CD14-positive monocyte (primary cell): ENCODE data around the gene NLGN4Y. TPM values are rescaled to one million over a fixed set of nuclear protein-coding genes. Genes with fewer than 3 reads are reported as not detected.

Experiments
- DNase-seq, 3 donors: peaks; one replicate each; pipeline ENCODE4 v3.0.0-alpha.2; 2011 to 2022
- H2AFZ ChIP-seq: 2 replicates; pipeline ENCODE4 v1.6.0; 2012; ENCODE audit warnings: mild to moderate bottlenecking, low read depth, low read length, inconsistent platforms; ENCODE audit not compliant: insufficient read depth, poor library complexity, severe bottlenecking
- H3K27ac ChIP-seq, 2 donors: 1 replicate in 1 of 2; 2 replicates in 1 of 2; pipeline ENCODE4 v1.5.1; 2012 to 2013; ENCODE audit warnings: low read length in 2 of 2, control low read depth in 1 of 2, inconsistent platforms in 1 of 2, low read depth in 1 of 2, mild to moderate bottlenecking in 1 of 2
- H3K27me3 ChIP-seq, 2 donors: one replicate each; pipeline versions ENCODE4 v1.6.0 to v1.6.1; 2011 to 2013; ENCODE audit warnings: low read length in 2 of 2; ENCODE audit not compliant: control insufficient read depth in 2 of 2, insufficient read depth in 2 of 2
- H3K36me3 ChIP-seq, 2 donors: replicated peaks in 1 of 2; 1 replicate in 1 of 2; 2 replicates in 1 of 2; pipeline versions ENCODE4 v1.5.1 to v1.6.1; 2012 to 2013; ENCODE audit warnings: low read length in 2 of 2, control low read depth in 1 of 2, inconsistent platforms in 1 of 2, mild to moderate bottlenecking in 1 of 2; ENCODE audit not compliant: insufficient read depth in 2 of 2, control insufficient read depth in 1 of 2
- H3K4me1 ChIP-seq, 2 donors: 1 replicate in 1 of 2; 2 replicates in 1 of 2; pipeline versions ENCODE4 v1.5.1 to v1.6.1; 2012 to 2013; ENCODE audit warnings: low read length in 2 of 2, control low read depth in 1 of 2, inconsistent platforms in 1 of 2, mild to moderate bottlenecking in 1 of 2, moderate library complexity in 1 of 2; ENCODE audit not compliant: insufficient read depth in 2 of 2, control insufficient read depth in 1 of 2
- H3K4me2 ChIP-seq: replicated peaks from 2 replicates; pipeline ENCODE3; 2012; ENCODE audit warnings: low read length, moderate library complexity, mild to moderate bottlenecking; ENCODE audit not compliant: poor library complexity, severe bottlenecking; ENCODE audit errors: extremely low read depth
- H3K4me3 ChIP-seq, 3 experiments: fragments of 200-600 bp in 1 of 3; sonication (generic) in 1 of 3; replicated peaks in 1 of 3; 1 replicate in 2 of 3; 2 replicates in 1 of 3; pipeline ENCODE4 v1.5.1; 2011 to 2013; ENCODE audit warnings: low read length in 3 of 3, mild to moderate bottlenecking in 3 of 3, control low read depth in 2 of 3, low read depth in 2 of 3, inconsistent platforms in 1 of 3, moderate library complexity in 1 of 3
- H3K79me2 ChIP-seq: 2 replicates; pipeline ENCODE4 v1.6.0; 2012; ENCODE audit warnings: mild to moderate bottlenecking, control low read depth, inconsistent platforms, low read length, moderate library complexity; ENCODE audit not compliant: insufficient read depth
- H3K9ac ChIP-seq: 2 replicates; pipeline ENCODE4 v1.6.0; 2017; ENCODE audit warnings: low read length, mild to moderate bottlenecking; ENCODE audit not compliant: insufficient read depth, poor library complexity, severe bottlenecking
- H3K9me3 ChIP-seq, 2 donors: replicated peaks in 1 of 2; 1 replicate in 1 of 2; 2 replicates in 1 of 2; pipeline versions ENCODE4 v1.5.1 to v1.6.1; 2012 to 2013; ENCODE audit warnings: low read length in 2 of 2, control low read depth in 1 of 2; ENCODE audit not compliant: control insufficient read depth in 1 of 2, insufficient read depth in 1 of 2
- H4K20me1 ChIP-seq: 2 replicates; pipeline ENCODE4 v1.6.0; 2012; ENCODE audit warnings: mild to moderate bottlenecking, low read length, control low read depth, moderate library complexity; ENCODE audit not compliant: insufficient read depth
- H3K27ac Mint-ChIP-seq, 7 donors: one replicate each; pipeline ENCODE4 v1.8.0; 2020; ENCODE audit warnings: mild to moderate bottlenecking in 7 of 7, mixed read lengths in 7 of 7, moderate library complexity in 6 of 7, inconsistent platforms in 2 of 7
- H3K27me3 Mint-ChIP-seq, 3 donors: one replicate each; pipeline ENCODE4 v1.8.0; 2021 to 2022; ENCODE audit warnings: low read depth in 3 of 3, mild to moderate bottlenecking in 3 of 3, mixed read lengths in 3 of 3, moderate library complexity in 3 of 3, inconsistent platforms in 1 of 3
- H3K36me3 Mint-ChIP-seq, 2 donors: one replicate each; pipeline ENCODE4 v1.8.0; 2020; ENCODE audit warnings: mixed read lengths in 2 of 2, inconsistent platforms in 1 of 2, mild to moderate bottlenecking in 1 of 2
- H3K4me1 Mint-ChIP-seq: one replicate; pipeline ENCODE4 v1.8.0; 2020; ENCODE audit warnings: mild to moderate bottlenecking, mixed read lengths
- H3K4me3 Mint-ChIP-seq, 2 donors: one replicate each; pipeline ENCODE4 v1.8.0; 2020; ENCODE audit warnings: mild to moderate bottlenecking in 2 of 2, mixed read lengths in 2 of 2, moderate library complexity in 1 of 2
- H3K9me3 Mint-ChIP-seq, 7 donors: one replicate each; pipeline ENCODE4 v1.8.0; 2020 to 2022; ENCODE audit warnings: mixed read lengths in 7 of 7, mild to moderate bottlenecking in 6 of 7, moderate library complexity in 6 of 7, inconsistent platforms in 2 of 7
- WGBS: methylation state at CpG from one replicate; pipeline ENCODE4 v1.1.5; 2013; ENCODE audit warnings: missing lambda C conversion rate; ENCODE audit not compliant: insufficient coverage; 5-methylcytosine and 5-hydroxymethylcytosine counted together
- intact Hi-C, 2 donors: fragments of 100-400 bp; cut with micrococcal nuclease; formaldehyde crosslinking; loops; one replicate each; pipeline versions ENCODE4 v1.15.0 to v1.15.1; 2023
- polyA plus RNA-seq, 3 donors: library from polyadenylated mRNA; depleted of rRNA in 1 of 3; unstranded in 2 of 3; stranded (reverse) in 1 of 3; fragments of 300-500 nt in 2 of 3; fragments of >200 nt in 1 of 3; fragmentation: Illumina TruSeq in 2 of 3; gene quantifications; 1 replicate in 2 of 3; 2 replicates in 1 of 3; pipeline ENCODE4 v1.2.3, GENCODE V29; 2012 to 2021
- TF ChIP-seq, protein P1 (sequence below): fragments of 200-600 bp; IDR thresholded peaks from one replicate; pipeline ENCODE4 v1.8.0; 2022; ENCODE audit warnings: antibody characterized with exemption, mild to moderate bottlenecking

Gene NLGN4Y
- polyA plus RNA-seq, 3 donors = not detected

DNA sequence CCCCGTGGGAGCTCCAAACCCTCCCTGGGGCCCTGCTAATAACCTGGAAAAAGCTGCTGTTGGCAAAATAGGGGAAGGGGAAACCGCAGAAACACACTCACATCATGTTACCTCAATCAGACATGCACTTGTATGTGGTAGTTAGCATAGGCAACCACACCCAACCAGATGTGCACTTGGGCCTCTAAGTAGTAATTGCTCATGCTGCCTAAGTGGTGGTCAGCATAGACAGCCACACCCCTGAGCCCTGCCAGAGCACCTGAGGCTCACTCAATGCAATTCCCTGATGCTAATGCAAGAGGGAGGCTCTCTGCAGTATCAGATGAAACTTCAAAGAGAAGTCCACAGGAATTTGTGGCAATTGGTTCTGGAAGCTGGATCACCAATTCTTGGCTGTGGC is 301.4 kb downstream of the NLGN4Y start:
- H3K4me1 Mint-ChIP-seq = no peaks in the 10 kb centered on the region
- H3K27me3 ChIP-seq = no peaks in the 10 kb centered on the region
- no peaks in the 10 kb centered on the region for H3K36me3 ChIP-seq
- no peak overlapping the region for H3K27ac Mint-ChIP-seq
- H3K36me3 Mint-ChIP-seq = no peaks in the 10 kb centered on the region
- no peak overlapping the region for H2AFZ ChIP-seq
- peaks cover 0 to 1% (median 0%) of the 10 kb centered on the region in 3 donors for H3K27me3 Mint-ChIP-seq
- WGBS = no CpG with 5 or more reads among the region's 2 CpGs
- TF ChIP-seq, protein P1, sequence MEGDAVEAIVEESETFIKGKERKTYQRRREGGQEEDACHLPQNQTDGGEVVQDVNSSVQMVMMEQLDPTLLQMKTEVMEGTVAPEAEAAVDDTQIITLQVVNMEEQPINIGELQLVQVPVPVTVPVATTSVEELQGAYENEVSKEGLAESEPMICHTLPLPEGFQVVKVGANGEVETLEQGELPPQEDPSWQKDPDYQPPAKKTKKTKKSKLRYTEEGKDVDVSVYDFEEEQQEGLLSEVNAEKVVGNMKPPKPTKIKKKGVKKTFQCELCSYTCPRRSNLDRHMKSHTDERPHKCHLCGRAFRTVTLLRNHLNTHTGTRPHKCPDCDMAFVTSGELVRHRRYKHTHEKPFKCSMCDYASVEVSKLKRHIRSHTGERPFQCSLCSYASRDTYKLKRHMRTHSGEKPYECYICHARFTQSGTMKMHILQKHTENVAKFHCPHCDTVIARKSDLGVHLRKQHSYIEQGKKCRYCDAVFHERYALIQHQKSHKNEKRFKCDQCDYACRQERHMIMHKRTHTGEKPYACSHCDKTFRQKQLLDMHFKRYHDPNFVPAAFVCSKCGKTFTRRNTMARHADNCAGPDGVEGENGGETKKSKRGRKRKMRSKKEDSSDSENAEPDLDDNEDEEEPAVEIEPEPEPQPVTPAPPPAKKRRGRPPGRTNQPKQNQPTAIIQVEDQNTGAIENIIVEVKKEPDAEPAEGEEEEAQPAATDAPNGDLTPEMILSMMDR = no peak
- no peak overlapping the region for H3K4me2 ChIP-seq
- H3K9ac ChIP-seq = no peak overlapping the region
- intact Hi-C loops = no loop called here
- H3K4me3 Mint-ChIP-seq = no peak overlapping the region
- no peaks in the 10 kb centered on the region for H4K20me1 ChIP-seq
- H3K4me1 ChIP-seq = no peaks in the 10 kb centered on the region
- H3K27ac ChIP-seq = no peak overlapping the region
- no peaks in the 10 kb centered on the region for H3K9me3 ChIP-seq
- no peak for DNase-seq
- peaks cover 0 to 2% (median 0%) of the 10 kb centered on the region in 7 donors for H3K9me3 Mint-ChIP-seq
- H3K4me3 ChIP-seq = no peak overlapping the region
- no peaks in the 10 kb centered on the region for H3K79me2 ChIP-seq

DNA sequence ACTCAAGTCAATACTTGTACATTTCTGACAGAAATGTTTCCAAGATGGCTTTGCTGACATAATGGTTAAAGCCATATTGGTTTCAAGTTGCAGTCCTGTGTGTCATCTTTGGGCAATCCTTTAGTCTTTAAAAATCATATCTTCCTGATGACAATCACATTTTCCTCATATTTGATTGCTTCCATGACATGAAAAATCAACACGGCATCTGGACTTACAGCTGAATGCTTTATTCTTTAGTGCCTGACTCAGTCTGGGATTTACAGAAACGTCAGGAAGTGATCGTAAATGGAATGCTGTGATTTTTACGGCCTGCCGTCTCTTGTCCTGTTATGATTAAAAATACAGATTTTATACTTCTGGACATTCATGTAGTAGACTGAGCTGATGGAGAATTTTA is 304.2 kb downstream of the NLGN4Y start:
- Histone ChIP-seq H3K27ac (no peak overlapping the region), H4K20me1 (no peaks in the 10 kb centered on the region), H3K4me1 (no peaks in the 10 kb centered on the region), H3K79me2 (no peaks in the 10 kb centered on the region), H3K9me3 (no peaks in the 10 kb centered on the region), H2AFZ (no peak overlapping the region), H3K9ac (no peak overlapping the region), H3K36me3 (no peaks in the 10 kb centered on the region), H3K4me2 (no peak overlapping the region), H3K27me3 (no peaks in the 10 kb centered on the region), H3K4me3 (no peak overlapping the region)
- TF ChIP-seq, protein P1 = no peak
- Mint-ChIP-seq H3K36me3 (no peaks in the 10 kb centered on the region), H3K4me3 (no peak overlapping the region), H3K27me3 (peaks cover 0 to 1% (median 0%) of the 10 kb centered on the region in 3 donors), H3K27ac (no peak overlapping the region), H3K9me3 (peaks cover 0 to 4% (median 0%) of the 10 kb centered on the region in 7 donors), H3K4me1 (no peaks in the 10 kb centered on the region)
- DNase-seq = no peak
- WGBS = 100% methylated on average over 1 of the region's 5 CpGs
- intact Hi-C loops = no loop called here
